H9 (cell line): ENCODE measurements around the gene GNAT3. TPM values are rescaled to one million over a fixed set of nuclear protein-coding genes. Genes with fewer than 3 reads are reported as not detected.

Experiments
- DNase-seq: peaks from one replicate; pipeline ENCODE4 v3.0.0-alpha.2; 2017
- H2AFZ ChIP-seq: one replicate; pipeline ENCODE4 v1.6.1; 2013; ENCODE audit warnings: mild to moderate bottlenecking, low read length, control low read depth, moderate library complexity
- H2AK5ac ChIP-seq: 2 replicates; pipeline ENCODE4 v1.6.1; 2013; ENCODE audit warnings: low read length, control low read depth, mixed read lengths; ENCODE audit not compliant: insufficient read length
- H2BK120ac ChIP-seq: one replicate; pipeline ENCODE4 v1.6.1; 2013; ENCODE audit warnings: low read depth, mild to moderate bottlenecking, low read length, control low read depth, inconsistent platforms; ENCODE audit not compliant: poor library complexity, severe bottlenecking
- H2BK12ac ChIP-seq: 2 replicates; pipeline ENCODE4 v1.6.1; 2013; ENCODE audit warnings: low read length, control low read depth, mixed read lengths, low read depth; ENCODE audit not compliant: insufficient read length
- H2BK15ac ChIP-seq: 2 replicates; pipeline ENCODE4 v1.6.1; 2013; ENCODE audit warnings: low read depth, low read length, control low read depth
- H2BK20ac ChIP-seq: one replicate; pipeline ENCODE4 v1.6.1; 2013; ENCODE audit warnings: low read depth, mild to moderate bottlenecking, low read length, control low read depth, inconsistent platforms; ENCODE audit not compliant: poor library complexity, severe bottlenecking
- H2BK5ac ChIP-seq: 2 replicates; pipeline ENCODE4 v1.6.1; 2013; ENCODE audit warnings: low read length, control low read depth, mixed read lengths; ENCODE audit not compliant: insufficient read length
- H3K14ac ChIP-seq: 2 replicates; pipeline ENCODE4 v1.6.1; 2013; ENCODE audit warnings: low read length, control low read depth; ENCODE audit not compliant: insufficient read depth
- H3K18ac ChIP-seq: 2 replicates; pipeline ENCODE4 v1.6.1; 2013; ENCODE audit warnings: low read depth, mild to moderate bottlenecking, mixed read lengths, low read length, control low read depth; ENCODE audit not compliant: insufficient read length
- H3K23ac ChIP-seq: 2 replicates; pipeline ENCODE4 v1.6.1; 2013; ENCODE audit warnings: low read length, control low read depth, mixed read lengths, low read depth; ENCODE audit not compliant: insufficient read length
- H3K23me2 ChIP-seq: 2 replicates; pipeline ENCODE4 v1.6.1; 2013; ENCODE audit warnings: low read depth, mild to moderate bottlenecking, mixed read lengths, low read length, control low read depth; ENCODE audit not compliant: insufficient read length, poor library complexity, severe bottlenecking
- H3K27ac ChIP-seq: 2 replicates; pipeline ENCODE4 v1.5.1; 2013; ENCODE audit warnings: low read length, control low read depth, mixed read lengths, low read depth; ENCODE audit not compliant: insufficient read length
- H3K27me3 ChIP-seq: 2 replicates; pipeline ENCODE4 v1.6.1; 2013; ENCODE audit warnings: low read length, control low read depth, inconsistent platforms; ENCODE audit not compliant: insufficient read depth
- H3K4ac ChIP-seq: 2 replicates; pipeline ENCODE4 v1.6.1; 2013; ENCODE audit warnings: low read depth, mild to moderate bottlenecking, control low read depth, inconsistent platforms, low read length, moderate library complexity
- H3K4me1 ChIP-seq: 2 replicates; pipeline ENCODE4 v1.6.1; 2013; ENCODE audit warnings: low read length, control low read depth, inconsistent platforms; ENCODE audit not compliant: insufficient read depth
- H3K4me2 ChIP-seq: 2 replicates; pipeline ENCODE4 v1.6.1; 2013; ENCODE audit warnings: low read length, control low read depth, mixed read lengths; ENCODE audit not compliant: insufficient read length, insufficient read depth
- H3K56ac ChIP-seq: 2 replicates; pipeline ENCODE4 v1.6.1; 2013; ENCODE audit warnings: low read depth, mild to moderate bottlenecking, mixed read lengths, low read length, control low read depth; ENCODE audit not compliant: insufficient read length
- H3K79me1 ChIP-seq: 2 replicates; pipeline ENCODE4 v1.6.1; 2013; ENCODE audit warnings: low read depth, mild to moderate bottlenecking, moderate library complexity, low read length, control low read depth, inconsistent platforms; ENCODE audit not compliant: insufficient read depth, poor library complexity, severe bottlenecking
- H3K79me2 ChIP-seq: 2 replicates; pipeline ENCODE4 v1.6.1; 2013; ENCODE audit warnings: low read length, control low read depth, inconsistent platforms; ENCODE audit not compliant: insufficient read depth
- H3K9ac ChIP-seq: 2 replicates; pipeline ENCODE4 v1.6.1; 2013; ENCODE audit warnings: low read length, control low read depth, mixed read lengths; ENCODE audit not compliant: insufficient read length; ENCODE audit errors: extremely low read depth
- H3K9me3 ChIP-seq: one replicate; pipeline ENCODE4 v1.6.1; 2013; ENCODE audit warnings: low read depth, low read length, inconsistent platforms; ENCODE audit not compliant: control insufficient read depth
- H3T11ph ChIP-seq: one replicate; pipeline ENCODE4 v1.6.1; 2013; ENCODE audit warnings: mild to moderate bottlenecking, low read length, control low read depth, inconsistent platforms
- H4K20me1 ChIP-seq: one replicate; pipeline ENCODE4 v1.6.1; 2013; ENCODE audit not compliant: control insufficient read depth, insufficient read length, insufficient read depth
- H4K5ac ChIP-seq: 2 replicates; pipeline ENCODE4 v1.6.1; 2013; ENCODE audit warnings: low read depth, mild to moderate bottlenecking, mixed read lengths, low read length, control low read depth; ENCODE audit not compliant: insufficient read length
- H4K8ac ChIP-seq: replicated peaks from 2 replicates; pipeline ENCODE4 v1.6.1; 2013; ENCODE audit warnings: low read length, control low read depth, mixed read lengths, low read depth; ENCODE audit not compliant: insufficient read length
- H4K91ac ChIP-seq: 2 replicates; pipeline ENCODE4 v1.6.1; 2013; ENCODE audit warnings: low read depth, mild to moderate bottlenecking, moderate library complexity, mixed read lengths, low read length, control low read depth; ENCODE audit not compliant: insufficient read length
- H3K27ac Mint-ChIP-seq, 3 experiments: 2 replicates in 2 of 3; 3 replicates in 1 of 3; pipeline ENCODE4 v1.8.0; 2020 to 2021; ENCODE audit warnings: mixed read lengths in 3 of 3, mild to moderate bottlenecking in 1 of 3, moderate library complexity in 1 of 3
- H3K27me3 Mint-ChIP-seq: 2 replicates; pipeline ENCODE4 v1.8.0; 2021; ENCODE audit warnings: low read depth, mild to moderate bottlenecking, moderate library complexity, mixed read lengths
- H3K36me3 Mint-ChIP-seq, 3 experiments: 2 replicates in 2 of 3; 3 replicates in 1 of 3; pipeline ENCODE4 v1.8.0; 2020 to 2021; ENCODE audit warnings: low read depth in 3 of 3, mixed read lengths in 3 of 3; ENCODE audit not compliant: insufficient read depth in 1 of 3
- H3K4me1 Mint-ChIP-seq, 2 experiments: 2 replicates each; pipeline ENCODE4 v1.8.0; 2020; ENCODE audit warnings: mixed read lengths in 2 of 2
- H3K4me3 Mint-ChIP-seq, 2 experiments: 2 replicates in 1 of 2; 3 replicates in 1 of 2; pipeline ENCODE4 v1.8.0; 2020 to 2021; ENCODE audit warnings: mild to moderate bottlenecking in 2 of 2, mixed read lengths in 2 of 2, moderate library complexity in 1 of 2
- H3K9me3 Mint-ChIP-seq, 2 experiments: 2 replicates in 1 of 2; 3 replicates in 1 of 2; pipeline ENCODE4 v1.8.0; 2020; ENCODE audit warnings: mild to moderate bottlenecking in 2 of 2, mixed read lengths in 2 of 2, moderate library complexity in 1 of 2
- WGBS: extraction: QIAGEN DNeasy Blood & Tissue Kit; methylation state at CpG from one replicate; pipeline ENCODE4 v1.1.7; 2013; ENCODE audit warnings: missing lambda C conversion rate, low lambda C conversion rate, mixed read lengths; ENCODE audit not compliant: insufficient read length; ENCODE audit errors: extremely low coverage; 5-methylcytosine and 5-hydroxymethylcytosine counted together
- total RNA-seq: library from RNA; stranded (reverse); gene quantifications from 2 replicates; pipeline ENCODE4 v1.2.1, GENCODE V29; 2021
- TF ChIP-seq, protein P1 (sequence below): fragments of 200-600 bp; sonication (generic); conservative IDR thresholded peaks from 3 replicates; pipeline ENCODE4 v1.8.0; 2021; ENCODE audit warnings: antibody characterized with exemption, mild to moderate bottlenecking

GNAT3 gene
- total RNA-seq, 1 experiment from 2014 or later = not detected

GRCh38 chr7:80444811-80445210 is 67.1 kb downstream of the GNAT3 start:
- Histone ChIP-seq H3T11ph (no peak overlapping the region), H2BK120ac (no peak overlapping the region), H4K20me1 (no peaks in the 10 kb centered on the region), H3K14ac (no peak overlapping the region), H3K79me1 (no peaks in the 10 kb centered on the region), H4K8ac (no peak overlapping the region), H2AK5ac (no peak overlapping the region), H3K27me3 (no peaks in the 10 kb centered on the region), H2BK20ac (no peak overlapping the region), H4K5ac (no peak overlapping the region), H2AFZ (no peak overlapping the region), H2BK15ac (no peak overlapping the region), H3K56ac (no peak overlapping the region), H2BK5ac (no peak overlapping the region), H3K4ac (no peak overlapping the region), H3K4me2 (no peak overlapping the region), H3K18ac (no peak overlapping the region), H3K27ac (no peak overlapping the region), H3K23ac (no peak overlapping the region), H3K9me3 (no peaks in the 10 kb centered on the region), H3K4me1 (no peaks in the 10 kb centered on the region), H3K23me2 (no peaks in the 10 kb centered on the region), H2BK12ac (no peak overlapping the region), H3K79me2 (no peaks in the 10 kb centered on the region), H4K91ac (no peak overlapping the region), H3K9ac (no peak overlapping the region)
- H3K27ac Mint-ChIP-seq = no peak overlapping the region
- no peak overlapping the region for H3K4me3 Mint-ChIP-seq
- WGBS = no CpG with 5 or more reads among the region's 1 CpG
- H3K9me3 Mint-ChIP-seq = no peaks in the 10 kb centered on the region
- H3K27me3 Mint-ChIP-seq = no peaks in the 10 kb centered on the region
- peaks cover 0 to 4% of the 10 kb centered on the region in 2 experiments; a peak in 2 of 4 replicates for H3K4me1 Mint-ChIP-seq
- DNase-seq = no peak
- TF ChIP-seq, protein P1, sequence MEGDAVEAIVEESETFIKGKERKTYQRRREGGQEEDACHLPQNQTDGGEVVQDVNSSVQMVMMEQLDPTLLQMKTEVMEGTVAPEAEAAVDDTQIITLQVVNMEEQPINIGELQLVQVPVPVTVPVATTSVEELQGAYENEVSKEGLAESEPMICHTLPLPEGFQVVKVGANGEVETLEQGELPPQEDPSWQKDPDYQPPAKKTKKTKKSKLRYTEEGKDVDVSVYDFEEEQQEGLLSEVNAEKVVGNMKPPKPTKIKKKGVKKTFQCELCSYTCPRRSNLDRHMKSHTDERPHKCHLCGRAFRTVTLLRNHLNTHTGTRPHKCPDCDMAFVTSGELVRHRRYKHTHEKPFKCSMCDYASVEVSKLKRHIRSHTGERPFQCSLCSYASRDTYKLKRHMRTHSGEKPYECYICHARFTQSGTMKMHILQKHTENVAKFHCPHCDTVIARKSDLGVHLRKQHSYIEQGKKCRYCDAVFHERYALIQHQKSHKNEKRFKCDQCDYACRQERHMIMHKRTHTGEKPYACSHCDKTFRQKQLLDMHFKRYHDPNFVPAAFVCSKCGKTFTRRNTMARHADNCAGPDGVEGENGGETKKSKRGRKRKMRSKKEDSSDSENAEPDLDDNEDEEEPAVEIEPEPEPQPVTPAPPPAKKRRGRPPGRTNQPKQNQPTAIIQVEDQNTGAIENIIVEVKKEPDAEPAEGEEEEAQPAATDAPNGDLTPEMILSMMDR = no peak
- no peaks in the 10 kb centered on the region for H3K36me3 Mint-ChIP-seq
